ENCODE measurements around the gene DNAH1.
"Not testable (repeated sequence)": the region's sequence is repeated elsewhere in the genome, so short reads cannot be mapped to it uniquely, and the experiment has no call there.

DNAH1 gene

DNA sequence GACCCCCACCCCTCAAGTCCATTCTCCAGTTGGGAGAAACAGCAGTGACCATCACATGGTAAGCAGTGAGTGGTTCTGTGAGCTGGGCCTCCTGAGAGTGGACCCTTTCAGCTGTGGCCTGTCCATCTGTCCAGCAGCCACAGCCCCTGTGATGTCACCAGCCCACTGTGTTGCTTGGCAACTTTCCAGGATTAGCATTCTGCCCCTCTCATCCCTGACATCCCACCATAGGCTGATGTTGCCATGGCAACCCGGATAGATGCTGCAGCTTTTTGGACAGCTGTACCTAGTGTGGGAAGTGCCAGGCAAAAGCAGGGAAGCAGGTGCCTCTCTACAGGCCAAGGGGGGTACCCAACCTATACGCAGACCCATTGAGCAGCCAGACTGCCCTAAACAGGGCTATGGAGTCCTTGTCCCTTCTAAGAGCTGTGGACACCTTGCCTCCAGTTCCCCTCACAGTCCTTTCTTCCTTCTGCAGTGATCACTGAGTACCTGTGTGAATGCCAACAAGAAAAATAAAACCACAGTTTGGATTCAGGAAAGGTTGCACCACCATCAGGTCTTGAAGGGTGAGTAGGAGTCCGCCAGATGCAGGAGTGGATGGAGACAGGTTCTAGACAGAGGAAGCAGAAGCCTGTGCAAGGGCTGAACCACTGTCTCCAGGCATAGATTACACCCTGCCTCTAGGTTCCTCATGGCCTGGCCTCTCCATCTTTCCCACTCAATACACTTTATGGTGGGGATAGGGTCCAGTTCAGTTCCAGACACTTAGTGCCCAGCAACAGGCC lies at the start of gene DNAH1:
Gene DNAH1 (plus strand): TSS at position 343 of the 788 bp plus-strand sequence. CDS start 6,124 bp downstream, outside the sequence.
- no peak for DNase-seq

DNA sequence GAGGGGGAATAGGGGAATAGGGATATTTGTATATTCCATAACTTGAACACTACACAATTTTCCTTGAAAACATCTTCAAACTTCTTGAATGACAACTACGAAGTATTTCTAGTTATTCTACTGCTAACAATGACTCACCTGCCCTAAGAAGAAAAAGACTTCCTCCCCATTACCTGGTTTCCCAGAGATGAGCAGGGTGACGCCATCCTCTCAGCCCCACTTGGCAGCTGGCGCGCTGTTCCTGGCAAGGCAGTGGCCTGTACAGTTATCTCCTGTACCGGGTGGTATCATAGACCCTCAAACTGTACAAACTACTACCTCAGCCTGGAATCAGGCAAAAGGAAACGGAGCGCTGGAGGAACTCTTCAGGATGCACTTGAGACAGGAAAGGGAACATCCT lies 48.1 kb upstream of the DNAH1 start:
- DNase-seq, result peak; percentile 71 to 75

DNA sequence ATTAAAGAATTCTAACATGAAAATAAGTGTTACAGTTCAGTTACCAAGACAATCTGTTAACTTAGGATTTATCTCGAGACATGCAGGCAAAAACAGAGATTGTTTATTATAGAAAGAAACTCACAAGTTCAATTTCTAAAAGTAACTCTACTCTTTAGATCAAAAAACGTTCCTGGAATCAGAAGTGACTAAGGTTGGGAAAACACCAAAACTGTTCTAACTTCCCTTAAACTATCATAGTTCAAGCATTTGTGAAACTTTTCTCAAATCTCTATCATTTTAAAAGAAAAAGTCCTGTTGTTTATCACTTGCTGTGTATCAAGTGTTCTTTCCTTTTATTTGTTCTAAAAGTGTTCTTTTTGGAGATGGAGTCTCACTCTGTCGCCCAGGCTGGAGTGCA lies 46.3 kb upstream of the DNAH1 start:
- no peak for DNase-seq

DNA sequence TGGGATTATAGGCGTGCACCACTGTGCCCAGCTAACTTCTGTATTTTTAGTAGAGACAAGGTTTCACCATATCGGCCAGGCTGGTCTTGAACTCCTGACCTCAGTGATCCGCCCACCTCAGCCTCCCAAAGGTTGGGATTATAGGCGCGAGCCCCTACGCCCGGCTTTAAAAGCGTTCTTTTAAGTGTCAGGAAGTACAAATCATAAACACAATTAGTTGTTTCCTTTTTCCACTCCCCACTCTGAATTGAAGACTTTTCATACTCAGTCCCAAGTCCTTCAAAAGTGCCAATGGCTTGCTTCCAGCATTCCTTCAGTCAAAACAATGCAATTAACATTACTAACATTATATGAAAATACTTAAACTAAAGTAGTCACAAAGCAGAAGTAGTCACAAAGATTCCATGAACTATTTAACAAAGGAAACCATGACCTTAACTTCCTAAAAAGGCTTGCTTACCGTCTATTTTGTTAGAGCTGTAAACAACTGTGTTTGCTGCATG lies 45.8 kb upstream of the DNAH1 start:
- no peak for DNase-seq

DNA sequence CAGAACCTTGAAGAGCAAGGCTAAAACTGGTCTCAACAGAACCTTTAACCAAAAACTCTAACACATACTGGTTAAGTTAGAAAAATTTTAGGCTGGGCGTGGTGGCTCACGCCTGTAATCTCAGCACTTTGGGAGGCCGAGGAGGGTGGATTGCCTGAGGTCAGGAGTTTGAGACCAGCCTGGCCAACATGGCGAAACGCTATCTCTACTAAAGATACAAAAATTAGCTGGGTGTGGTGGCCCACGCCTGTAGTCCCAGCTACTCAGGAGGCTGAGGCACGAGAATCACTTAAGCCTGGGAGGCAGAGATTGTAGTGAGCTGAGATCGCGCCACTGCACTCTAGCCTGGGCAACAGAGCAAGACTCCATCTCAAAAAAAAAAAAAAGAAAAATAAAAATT lies 43.9 kb upstream of the DNAH1 start:
- not testable (repeated sequence) for DNase-seq

DNA sequence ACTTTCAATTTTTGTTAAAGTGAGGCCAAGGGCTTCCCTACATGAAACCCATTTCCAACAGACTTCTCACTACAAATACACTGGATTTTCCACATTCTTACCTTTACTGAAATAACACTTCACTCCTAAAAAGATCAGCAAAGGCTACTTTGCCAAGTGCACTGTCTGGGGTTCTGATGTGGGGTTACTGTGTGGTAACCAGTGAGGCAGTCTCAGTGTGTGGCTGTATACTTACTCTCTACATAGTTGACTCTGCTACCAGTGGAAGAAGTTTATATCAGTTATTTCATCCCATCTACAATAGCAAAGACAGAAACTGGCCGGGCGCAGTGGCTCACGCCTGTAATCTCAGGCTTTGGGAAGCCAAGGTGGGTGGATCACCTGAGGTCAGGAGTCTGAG lies 43.3 kb upstream of the DNAH1 start:
- DNase-seq, result no peak

DNA sequence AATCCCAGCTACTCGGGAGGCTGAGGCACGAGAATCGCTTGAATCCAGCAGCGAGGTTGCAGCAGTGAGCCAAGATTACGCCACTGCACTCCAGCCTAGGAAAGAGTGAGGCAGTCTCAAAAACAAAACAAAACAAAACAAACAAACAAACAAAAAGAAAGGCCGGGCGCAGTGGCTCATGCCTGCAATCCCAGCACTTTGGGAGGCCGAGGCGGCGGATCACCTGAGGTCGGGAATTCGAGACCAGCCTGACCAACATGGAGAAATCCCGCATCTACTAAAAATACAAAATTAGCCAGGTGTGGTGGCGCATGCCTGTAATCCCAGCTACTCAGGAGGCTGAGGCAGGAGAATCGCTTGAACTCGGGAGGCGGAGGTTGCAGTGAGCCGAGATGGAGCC lies 41.3 kb upstream of the DNAH1 start:
- DNase-seq, result not testable (repeated sequence)

DNA sequence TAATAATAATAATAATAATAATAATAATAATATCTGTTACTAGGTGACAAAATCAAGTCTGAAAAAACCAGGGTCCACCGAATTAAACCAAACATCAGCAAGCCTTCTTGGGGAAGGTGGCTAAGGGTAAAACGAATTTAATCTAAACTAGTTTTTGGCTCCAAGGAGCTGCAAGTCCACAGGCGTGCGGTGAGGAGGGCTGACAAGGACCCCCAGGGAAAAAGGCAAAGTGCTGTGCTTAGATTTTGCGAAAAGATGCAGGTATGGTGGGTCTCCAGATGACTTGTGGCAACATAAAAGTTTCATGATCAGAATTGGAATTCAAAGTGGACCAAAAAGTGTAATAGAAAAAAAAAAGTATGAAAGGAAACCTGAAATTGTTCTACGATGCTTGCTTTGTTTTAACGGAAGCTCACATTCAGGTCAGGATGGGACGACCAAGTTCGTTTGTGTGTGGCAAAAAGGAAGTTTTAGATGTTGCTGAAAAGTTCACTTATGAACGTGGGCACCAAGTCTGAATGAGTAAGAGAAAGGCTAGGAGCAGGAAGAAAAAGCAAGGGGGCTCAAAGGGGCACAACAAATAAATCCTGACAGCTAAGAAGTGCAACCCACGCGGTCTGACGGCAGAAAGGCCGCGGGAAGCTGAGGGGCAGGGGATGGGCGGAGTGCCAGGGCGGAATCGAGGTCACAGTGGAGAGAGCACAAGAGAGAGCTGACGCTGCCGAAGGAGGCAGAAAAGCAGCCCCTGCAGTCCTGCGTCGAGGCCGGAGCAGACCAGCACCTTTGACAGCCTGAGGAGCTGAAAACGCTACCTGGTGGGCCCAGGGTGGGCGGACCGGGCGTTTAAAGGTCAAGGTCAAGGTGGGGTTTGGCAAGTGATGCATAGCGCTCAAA lies 38.8 kb upstream of the DNAH1 start:
- peak; percentile 70 to 75 for DNase-seq

DNA sequence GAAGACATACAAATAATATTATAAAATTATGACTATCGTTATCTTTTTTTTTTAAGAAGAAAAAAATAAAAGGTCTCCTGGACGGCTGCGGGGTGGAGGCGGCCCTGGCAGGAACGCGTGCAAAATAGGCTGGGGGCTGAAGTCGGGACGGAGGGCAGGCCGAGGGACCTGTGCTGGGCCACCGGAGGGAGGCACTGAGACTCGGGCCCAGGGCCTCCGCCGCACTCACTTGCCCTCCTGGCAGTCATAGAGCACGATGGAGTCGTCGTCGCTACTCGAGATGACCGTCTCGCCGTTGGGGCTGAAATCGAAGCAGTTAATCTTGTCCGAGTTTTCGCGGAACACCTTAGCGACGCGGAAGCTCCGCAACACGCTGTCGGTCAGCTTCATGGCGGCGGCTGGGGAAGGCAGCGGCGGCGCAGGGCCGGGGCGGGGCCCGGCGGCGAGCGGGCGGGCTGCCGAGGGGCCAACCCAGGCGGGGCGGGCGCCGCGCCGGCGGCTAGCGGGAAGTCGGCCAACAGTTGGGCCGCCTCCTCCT lies 38.1 kb upstream of the DNAH1 start:
- DNase-seq, result no peak

DNA sequence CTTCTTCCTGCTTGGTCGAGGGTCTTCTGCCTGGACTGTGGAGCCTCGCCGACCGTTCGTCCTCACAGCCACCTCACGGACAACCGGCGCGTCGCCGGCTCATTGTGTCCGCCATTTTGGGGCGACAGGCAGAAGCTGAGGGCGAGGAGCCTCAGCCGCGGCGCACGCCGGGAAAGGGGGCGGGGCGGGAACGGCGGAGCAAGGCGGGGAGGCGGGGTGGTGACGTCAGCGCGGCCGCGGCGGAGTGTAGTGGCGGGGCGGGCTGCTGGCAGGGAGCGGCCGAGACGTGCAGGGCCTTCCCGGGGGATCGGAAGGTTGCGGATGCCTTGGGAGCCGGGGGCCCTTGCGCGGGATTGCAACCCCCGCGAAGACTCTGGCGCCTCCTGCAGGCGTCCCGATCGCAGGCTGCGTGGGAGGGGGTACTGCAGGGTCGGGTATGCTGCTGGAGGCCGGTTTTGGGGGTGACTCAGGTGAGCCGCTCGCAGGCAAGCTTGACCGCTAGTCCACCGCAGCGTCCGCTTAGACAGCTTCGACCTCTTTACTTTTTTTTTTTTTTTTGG lies 37.5 kb upstream of the DNAH1 start, which contains the start of gene WDR82:
Gene WDR82 (minus strand): TSS at position 140 of the 560 bp plus-strand sequence. CDS start 288 bp downstream, outside the sequence.
- DNase-seq, result peak; percentile 95 to 97

DNA sequence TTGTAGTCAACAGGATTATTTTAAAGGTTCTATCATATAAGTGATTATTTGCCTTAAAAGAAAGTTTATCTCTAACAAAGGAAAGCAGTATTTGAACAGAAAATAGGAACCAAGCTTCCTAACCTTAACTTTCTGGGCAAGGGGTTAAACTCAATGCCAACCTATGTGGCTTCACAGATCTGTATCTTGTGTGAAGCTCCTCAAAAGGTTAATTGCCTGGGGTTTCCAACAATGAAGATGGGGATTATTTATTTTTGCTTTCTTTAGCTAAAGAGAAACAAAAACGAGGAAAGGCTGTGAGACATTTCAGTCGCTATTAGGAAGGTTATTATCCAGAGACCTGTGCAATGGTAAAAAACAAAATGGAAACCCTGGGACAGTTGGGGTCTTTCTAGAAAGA lies 36.5 kb upstream of the DNAH1 start:
- peak in 1 of 2 donors; percentile 51 for DNase-seq

DNA sequence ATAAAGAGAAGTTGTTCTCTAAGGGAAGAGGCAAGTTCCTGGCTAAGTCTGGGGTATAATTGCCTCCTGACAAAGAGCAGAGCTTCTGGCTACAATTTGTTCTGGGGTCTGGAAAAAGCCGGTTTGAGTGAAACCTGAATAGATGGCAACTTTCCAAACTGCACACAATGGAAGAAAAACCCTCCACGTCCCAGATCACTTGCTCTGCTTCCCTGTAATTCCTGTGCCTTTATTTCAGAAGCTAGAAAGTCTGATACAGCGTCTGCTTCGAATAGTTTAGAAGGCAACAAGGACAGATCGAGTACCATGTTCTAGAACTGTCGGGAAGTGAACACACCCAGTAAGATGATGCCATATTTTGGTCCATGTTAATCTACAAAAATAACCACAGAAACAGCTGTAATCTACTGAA lies 36.1 kb upstream of the DNAH1 start:
- no peak for DNase-seq

DNA sequence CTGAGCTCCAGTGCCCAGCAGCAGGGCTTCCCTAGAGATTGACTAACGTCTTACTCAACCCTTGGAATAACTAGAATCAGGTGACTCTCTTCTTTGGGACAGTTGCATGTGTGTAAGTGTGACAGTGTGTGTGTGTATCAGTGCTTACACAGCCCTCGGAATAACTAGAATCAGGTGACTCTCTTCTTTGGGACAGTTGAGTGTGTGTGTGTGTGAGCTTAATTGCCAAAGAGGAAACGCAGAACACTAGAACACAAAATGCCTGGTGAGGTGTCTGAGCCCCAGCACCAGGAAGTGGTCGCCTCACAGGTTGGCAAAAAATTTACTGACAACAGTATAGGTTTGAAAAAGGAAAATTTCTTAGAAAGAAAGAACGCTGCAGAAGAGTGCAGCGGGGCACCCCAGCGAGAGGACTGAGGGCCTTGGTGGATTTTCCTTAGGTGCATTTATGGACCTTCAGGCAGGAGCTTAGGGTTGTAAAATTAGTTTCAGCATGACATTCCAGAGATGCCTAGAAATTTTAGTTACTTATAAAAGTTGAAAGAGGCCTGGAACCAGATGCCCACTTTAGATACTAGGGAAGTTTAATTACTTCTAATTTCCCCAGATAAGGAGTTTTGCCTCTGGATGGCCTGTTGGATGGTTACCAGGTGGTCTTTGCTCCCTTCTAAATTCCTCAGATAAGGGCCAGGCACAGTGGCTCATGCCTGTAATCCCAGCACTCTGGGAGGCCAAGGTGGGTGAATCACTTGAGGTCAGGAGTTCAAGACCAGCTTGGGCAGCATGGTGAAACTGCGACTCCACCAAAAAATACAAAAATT lies 33.9 kb upstream of the DNAH1 start:
- peak; percentile 38 to 71 for DNase-seq

DNA sequence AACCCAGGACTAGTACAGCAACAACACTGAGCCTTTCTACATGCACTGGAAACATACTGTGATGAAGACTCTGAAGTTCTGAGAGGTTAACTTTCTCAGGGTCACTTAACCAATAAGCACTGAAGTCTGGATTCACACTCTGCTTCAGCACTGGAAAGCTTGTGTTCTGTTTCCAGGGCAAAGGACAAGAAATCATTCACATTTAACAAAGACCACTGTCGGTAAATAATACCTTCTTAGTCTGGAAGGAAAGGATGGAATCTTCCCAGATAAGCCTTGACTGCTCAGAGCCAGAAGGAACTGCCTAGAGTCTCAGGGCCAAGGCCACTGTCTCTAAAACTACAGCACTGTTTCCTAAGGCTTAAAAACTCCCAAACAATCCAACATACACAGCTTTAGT lies 32.8 kb upstream of the DNAH1 start:
- DNase-seq, result no peak

DNA sequence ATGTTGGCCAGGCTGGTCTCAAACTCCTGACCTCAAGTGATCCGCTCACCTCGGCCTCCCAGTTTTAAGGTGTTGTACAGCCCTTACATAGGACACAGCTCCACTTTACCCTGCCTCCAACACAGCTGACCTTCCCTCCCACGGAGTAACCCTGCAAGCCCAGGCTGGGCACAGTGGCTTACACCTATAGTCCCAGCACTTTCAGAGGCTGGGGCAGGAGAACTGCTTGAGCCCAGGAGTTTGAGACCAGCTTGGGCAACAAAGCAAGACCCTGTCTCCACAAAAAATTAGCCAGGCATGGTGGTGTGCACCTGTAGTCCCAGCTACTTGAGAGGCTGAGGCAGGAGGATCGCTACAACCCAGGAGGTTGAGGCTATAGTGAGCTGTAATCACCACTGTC lies 32.1 kb upstream of the DNAH1 start:
- DNase-seq, result not testable (repeated sequence)

DNA sequence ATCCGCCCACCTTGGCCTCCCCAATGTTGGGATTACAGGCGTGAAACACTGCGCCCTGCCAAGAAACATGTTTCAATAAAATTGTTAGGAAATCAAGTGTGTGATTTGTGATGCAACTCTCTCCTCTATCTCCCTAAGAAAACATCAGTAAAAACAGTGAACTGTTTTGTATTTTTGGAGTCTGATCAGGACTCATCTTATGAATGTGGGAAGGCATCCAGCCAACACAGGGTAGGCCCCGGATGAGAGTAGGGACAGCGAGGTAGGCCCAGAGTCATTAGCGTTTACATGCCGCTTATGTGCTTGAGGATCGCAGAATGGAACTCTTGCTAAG lies 29.4 kb upstream of the DNAH1 start:
- DNase-seq, result no peak

DNA sequence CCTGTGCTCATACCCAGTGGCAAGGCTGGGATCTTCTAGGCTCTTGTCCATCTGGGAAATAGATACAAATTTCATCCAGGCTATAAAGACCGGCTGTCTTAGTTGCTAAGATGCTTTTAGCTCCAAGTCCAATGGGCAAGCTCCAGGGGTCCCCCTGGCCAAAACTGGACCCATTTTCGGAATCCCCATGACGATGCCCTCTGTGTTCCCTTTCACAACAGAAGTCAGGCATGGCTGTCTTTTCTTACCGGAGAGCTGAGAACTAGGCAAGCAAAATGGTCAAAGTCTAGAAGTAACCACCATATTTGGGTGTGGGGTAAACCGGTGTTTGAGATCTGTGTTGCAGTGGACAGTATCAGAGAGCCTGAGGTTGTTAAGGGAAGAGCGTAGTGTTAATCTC lies 27.4 kb upstream of the DNAH1 start:
- DNase-seq, result no peak

DNA sequence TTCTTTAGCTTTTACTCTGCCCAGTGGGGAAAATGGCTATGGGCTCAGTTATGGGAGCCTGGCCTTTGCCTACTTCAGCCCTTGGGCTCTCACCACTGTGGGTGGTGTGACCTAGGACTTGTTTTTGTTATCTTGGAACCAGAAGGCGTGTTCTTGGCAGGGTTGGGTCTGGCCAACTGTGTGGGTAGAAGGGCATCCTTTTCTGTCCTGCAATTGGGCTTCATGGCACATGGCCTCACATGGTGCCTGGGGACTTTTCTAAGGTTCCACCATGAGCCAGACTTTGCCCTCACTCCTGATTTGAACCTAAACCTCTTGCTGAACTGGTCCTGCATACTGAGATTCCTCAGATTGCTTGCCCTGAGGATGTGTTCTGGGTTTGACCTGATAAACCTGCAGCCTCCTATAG lies 26.8 kb upstream of the DNAH1 start:
- no peak for DNase-seq

DNA sequence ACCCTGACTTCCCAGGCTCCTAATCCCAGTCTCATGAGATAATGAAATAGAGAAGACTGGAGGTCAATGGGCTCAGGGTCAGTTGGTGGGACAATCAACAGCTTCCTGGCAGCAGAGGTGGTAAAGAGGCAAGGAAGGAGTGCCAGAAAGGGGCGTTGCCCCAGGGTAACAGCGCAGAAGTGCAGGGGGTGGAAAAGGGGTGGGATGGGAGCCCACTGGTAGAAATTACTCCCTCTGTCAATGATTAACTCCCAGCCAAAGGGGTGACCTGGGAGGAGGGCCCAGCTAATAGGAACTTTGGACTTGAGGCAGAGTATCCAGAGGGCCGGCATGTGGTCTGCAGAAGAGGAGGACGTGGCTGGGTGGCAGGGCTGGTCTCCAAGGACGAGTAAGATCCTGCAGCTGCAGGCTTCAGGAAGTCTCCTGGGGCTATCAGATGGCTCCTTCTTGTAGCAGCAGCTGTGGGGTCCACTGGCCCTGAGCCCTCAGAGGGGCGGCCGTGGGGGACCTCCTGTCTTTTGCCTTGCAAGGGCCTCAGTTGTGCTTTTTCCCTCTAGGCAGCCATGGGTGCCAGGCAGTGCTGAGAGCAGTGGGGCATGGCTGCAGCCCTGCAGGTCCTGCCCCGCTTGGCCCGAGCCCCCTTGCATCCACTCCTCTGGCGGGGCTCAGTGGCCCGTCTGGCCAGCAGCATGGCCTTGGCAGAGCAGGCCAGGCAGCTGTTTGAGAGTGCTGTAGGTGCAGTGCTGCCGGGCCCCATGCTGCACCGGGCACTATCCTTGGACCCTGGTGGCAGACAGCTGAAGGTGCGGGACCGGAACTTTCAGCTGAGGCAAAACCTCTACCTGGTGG lies 26.1 kb upstream of the DNAH1 start:
- DNase-seq, result no peak

DNA sequence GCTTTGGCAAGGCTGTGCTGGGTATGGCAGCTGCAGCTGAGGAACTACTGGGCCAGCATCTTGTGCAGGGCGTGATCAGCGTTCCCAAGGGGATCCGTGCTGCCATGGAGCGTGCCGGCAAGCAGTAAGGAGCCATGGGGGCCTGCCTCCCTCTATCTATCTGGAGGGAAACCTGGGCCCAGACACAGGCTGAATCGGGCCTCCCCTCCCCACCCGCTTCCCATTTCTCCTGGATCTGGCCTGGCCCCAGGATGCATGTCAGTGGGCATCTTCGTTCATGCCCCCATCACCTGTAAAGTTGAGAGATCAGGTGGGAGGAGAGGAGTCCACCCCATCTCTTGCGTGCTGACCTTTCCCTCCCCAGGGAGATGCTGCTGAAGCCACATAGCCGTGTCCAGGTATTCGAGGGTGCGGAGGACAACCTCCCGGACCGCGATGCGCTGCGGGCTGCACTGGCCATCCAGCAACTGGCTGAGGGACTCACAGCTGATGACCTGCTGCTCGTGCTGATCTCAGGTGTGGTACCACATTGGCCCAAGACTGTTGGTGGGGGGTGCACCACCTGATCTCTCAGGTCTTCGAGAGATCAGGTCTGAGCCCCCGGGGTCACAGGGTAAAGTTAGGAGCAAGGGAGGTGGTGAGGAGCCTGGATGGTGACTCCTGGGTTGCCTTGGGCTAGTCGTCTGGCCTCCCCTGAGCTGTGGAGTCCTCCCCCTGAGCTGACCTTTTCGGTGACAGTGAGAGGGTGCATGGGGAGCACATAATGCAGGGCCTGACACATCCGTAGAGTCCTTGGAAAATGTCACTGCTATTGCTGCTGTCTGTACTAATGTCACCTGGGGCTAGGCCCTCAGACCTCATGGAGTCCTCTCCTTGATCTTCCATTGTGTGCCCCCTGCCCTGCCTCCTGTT lies 25.3 kb upstream of the DNAH1 start:
- DNase-seq, result no peak

Data from CD4-positive, alpha-beta T cell treated with Interferon alpha-2 for 1 hour (primary cell).